Panc1 (cell line): Measurements from ENCODE around the gene DIS3L2. TPM values are rescaled to one million over a fixed set of nuclear protein-coding genes. Genes with fewer than 3 reads are reported as not detected.

ENCODE experiments used
- ATAC-seq: fragments of 200-7000 bp; cut with Tn5 transposase; 2 replicates; pipeline ENCODE4 v1.9.1; 2020; ENCODE audit warnings: mild to moderate bottlenecking, moderate library complexity
- BruUV-seq: library from RNA; stranded (reverse); fragments of 400-500 nt; replicated peaks from 2 replicates; lab custom pipeline; 2021; lab: Mats Ljungman, UMichigan
- CTCF ChIA-PET: fragments of 300-600 bp; sonication (Branson Sonifier 250); formaldehyde crosslinking; loops from one replicate; lab custom pipeline; 2022; ENCODE audit warnings: antibody characterized with exemption; lab: Charles Lee
- POLR2A ChIA-PET: fragments of 300-600 bp; sonication (Branson Sonifier 250); formaldehyde crosslinking; loops from one replicate; lab custom pipeline; 2022; ENCODE audit warnings: antibody characterized with exemption; lab: Charles Lee
- DNase-seq: peaks from one replicate; pipeline ENCODE4 v3.0.0-alpha.2; 2010; ENCODE audit warnings: low read depth, low spot score
- H3K27ac ChIP-seq: 2 replicates; pipeline ENCODE4 v1.5.1; 2011; ENCODE audit warnings: mild to moderate bottlenecking, low read length, inconsistent platforms
- H3K27me3 ChIP-seq: fragments of 200-500 bp; sonication (Bioruptor generic); 2 replicates; pipeline ENCODE4 v1.6.0; 2014; ENCODE audit warnings: low read length, inconsistent platforms; ENCODE audit not compliant: control insufficient read depth, insufficient read depth
- H3K36me3 ChIP-seq: fragments of 200-500 bp; sonication (Bioruptor generic); 2 replicates; pipeline ENCODE4 v1.5.1; 2014; ENCODE audit warnings: inconsistent platforms, mild to moderate bottlenecking, low read length, moderate library complexity; ENCODE audit not compliant: control insufficient read depth, insufficient read depth
- H3K4me1 ChIP-seq: 2 replicates; pipeline ENCODE4 v1.5.1; 2011; ENCODE audit warnings: inconsistent platforms, mild to moderate bottlenecking, low read length, moderate library complexity; ENCODE audit not compliant: control insufficient read depth, insufficient read depth
- H3K4me3 ChIP-seq, 2 experiments: 2 replicates each; pipeline ENCODE4 v1.5.1; 2011 to 2012; ENCODE audit warnings: low read depth in 2 of 2, low read length in 2 of 2, mild to moderate bottlenecking in 2 of 2, inconsistent platforms in 1 of 2, moderate library complexity in 1 of 2
- H3K9me3 ChIP-seq: fragments of 200-500 bp; sonication (Bioruptor generic); 2 replicates; pipeline ENCODE4 v1.5.1; 2014; ENCODE audit warnings: low read depth, mild to moderate bottlenecking, inconsistent platforms, low read length, moderate library complexity; ENCODE audit not compliant: control insufficient read depth, insufficient read depth
- CTCF ChIP-seq: fragments of 450-650 bp; IDR thresholded peaks from 2 replicates; pipeline ENCODE4 v1.5.1; 2017; ENCODE audit warnings: mild to moderate bottlenecking
- POLR2AphosphoS5 ChIP-seq: IDR thresholded peaks from 2 replicates; pipeline ENCODE4 v1.6.1; 2012; ENCODE audit warnings: mild to moderate bottlenecking, low read depth, low read length, moderate library complexity
- REST ChIP-seq, 2 experiments: IDR thresholded peaks; 2 replicates each; pipeline ENCODE4 v1.6.1; 2011 to 2012; ENCODE audit warnings: low read depth in 2 of 2, control low read depth in 1 of 2, low read length in 1 of 2, mild to moderate bottlenecking in 1 of 2, moderate library complexity in 1 of 2; ENCODE audit not compliant: insufficient read depth in 1 of 2
- SIN3A ChIP-seq: IDR thresholded peaks from 2 replicates; pipeline ENCODE4 v1.6.1; 2012; ENCODE audit warnings: low read depth, mild to moderate bottlenecking, low read length, moderate library complexity, borderline replicate concordance; ENCODE audit not compliant: insufficient read depth
- TCF7L2 ChIP-seq: IDR thresholded peaks from 2 replicates; pipeline ENCODE4 v1.6.1; 2011; ENCODE audit warnings: mild to moderate bottlenecking, low read depth, low read length, inconsistent platforms
- in situ Hi-C: cut with HindIII; loops from 2 replicates; pipeline ENCODE4 v1.10.0; 2016; ENCODE audit warnings: low sequenced_read_pairs, low pct_unique_long_range_greater_than_20kb
- intact Hi-C: fragments of 100-400 bp; cut with micrococcal nuclease; formaldehyde crosslinking; loops from one replicate; pipeline ENCODE4 v1.10.0; 2022; ENCODE audit not compliant: unreplicated experiment
- total RNA-seq: library from RNA; stranded (reverse); gene quantifications from one replicate; pipeline ENCODE4 v1.2.1, GENCODE V29; 2021; ENCODE audit not compliant: unreplicated experiment

Gene DIS3L2
- total RNA-seq, 1 experiment from 2014 or later, result 28.1 TPM

DNA sequence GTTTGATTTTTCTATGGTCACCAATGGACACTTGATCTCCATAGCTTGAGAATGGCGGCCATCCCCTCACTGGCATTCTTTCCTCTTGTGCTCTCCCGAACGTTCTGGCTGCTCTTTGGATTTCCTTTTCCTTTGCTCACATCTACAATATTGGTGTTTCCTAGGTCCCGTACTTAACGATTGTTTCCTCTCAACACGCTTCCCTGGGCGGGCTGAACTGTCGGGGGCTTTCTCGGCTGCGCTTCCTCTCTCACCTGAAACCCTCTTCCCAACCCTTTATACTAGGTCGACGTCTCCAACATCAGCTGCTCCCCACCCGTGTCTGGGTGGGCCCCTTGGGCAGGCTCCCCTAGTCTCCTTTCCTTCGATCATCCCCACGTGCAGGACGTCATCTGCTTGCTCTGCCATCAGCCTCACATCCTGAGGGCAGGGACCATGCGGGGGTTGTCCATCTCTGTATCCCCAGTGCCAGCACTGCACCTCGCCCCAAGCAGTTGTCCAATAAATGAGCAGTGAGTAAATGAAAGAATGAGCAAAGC, 634 bp upstream of the DIS3L2 start:
- Histone ChIP-seq H3K27ac (peak overlapping the region; percentile 92), H3K4me3 (peak overlapping the region; percentile 87 to 98), H3K36me3 (no peaks in the 10 kb centered on the region), H3K27me3 (no peaks in the 10 kb centered on the region), H3K4me1 (peaks cover 4% of the 10 kb centered on the region; the same call in 1 of the 2 replicates), H3K9me3 (no peaks in the 10 kb centered on the region)
- intact Hi-C loops (no loop called here), in situ Hi-C loops (no loop called here)
- DNase-seq, result no peak
- peak; percentile 27 for ATAC-seq
- TF ChIP-seq POLR2AphosphoS5, result no peak
- no peak for TF ChIP-seq TCF7L2
- TF ChIP-seq REST (IDR thresholded peaks at IDR 0.05; ENCODE audit: insufficient read depth in 1 of 2, low read depth in 2 of 2, low read length in 1 of 2), result no peak
- no peak for TF ChIP-seq SIN3A
- no peak for TF ChIP-seq CTCF
- POLR2A ChIA-PET, result interaction anchor here (0.6 kb wide), 1 partner anchor 578 kb away, joined by 19 read pairs; no protein-coding TSS in a partner anchor
- CTCF ChIA-PET, result no interaction called here
- BruUV-seq, result TSS peak; percentile 93

DNA sequence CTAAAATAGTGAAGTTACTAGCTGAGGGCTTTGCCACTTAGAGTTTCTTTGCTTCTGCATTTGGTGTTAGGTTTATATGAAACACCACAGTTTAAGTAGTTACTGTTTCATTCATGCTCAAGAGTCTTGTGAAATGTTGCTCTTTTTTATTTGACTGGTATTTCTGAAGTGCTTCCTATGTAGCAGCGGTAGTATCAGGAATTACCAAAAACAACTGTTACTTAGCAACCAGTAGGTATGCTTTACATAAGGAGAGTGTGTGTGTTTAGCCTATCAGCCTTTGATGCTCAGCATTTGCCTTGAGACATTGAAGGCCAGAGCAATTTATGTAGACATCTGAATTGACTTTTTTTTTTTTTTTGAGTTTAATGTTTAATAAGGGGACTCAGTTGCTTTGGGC, 3.6 kb downstream of the DIS3L2 start:
- CTCF ChIA-PET, result no interaction called here
- peaks cover 4% of the 10 kb centered on the region; the same call in 1 of the 2 replicates for H3K4me1 ChIP-seq
- no peak for ATAC-seq
- BruUV-seq, result no TSS peak
- no peaks in the 10 kb centered on the region for H3K9me3 ChIP-seq
- no peak overlapping the region for H3K4me3 ChIP-seq
- POLR2A ChIA-PET, result no interaction called here
- H3K27ac ChIP-seq, result no peak overlapping the region
- in situ Hi-C loops, result no loop called here
- TF ChIP-seq CTCF, result no peak
- no peak for TF ChIP-seq TCF7L2
- no peak for TF ChIP-seq SIN3A
- no peak for TF ChIP-seq POLR2AphosphoS5
- no peak for TF ChIP-seq REST (IDR thresholded peaks at IDR 0.05; ENCODE audit: insufficient read depth in 1 of 2, low read depth in 2 of 2, low read length in 1 of 2)
- H3K27me3 ChIP-seq, result no peaks in the 10 kb centered on the region
- no peaks in the 10 kb centered on the region for H3K36me3 ChIP-seq
- no peak for DNase-seq
- intact Hi-C loops, result no loop called here
